ENCODE measurements around the gene SPOCD1.

SPOCD1 gene

DNA sequence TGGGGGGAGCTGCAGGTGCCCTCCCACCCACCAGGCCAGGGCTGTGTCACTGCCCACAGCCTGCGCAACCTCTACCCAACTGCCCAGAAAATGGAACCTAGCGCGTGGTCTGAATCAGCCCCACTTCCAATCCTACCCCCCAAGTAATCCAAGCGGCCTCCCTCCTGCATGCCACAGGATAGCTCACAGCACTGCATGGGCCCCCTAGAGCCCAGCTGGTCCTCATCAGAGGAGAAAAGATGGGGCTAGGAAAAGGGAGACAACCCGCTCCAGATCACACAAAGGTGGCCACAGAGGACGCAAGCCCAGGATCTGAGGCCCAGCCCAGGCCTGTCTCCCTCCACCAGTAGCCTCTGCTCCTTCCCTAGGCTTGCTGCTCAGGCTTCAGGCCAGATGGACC is 57.8 kb downstream of the SPOCD1 start:
- H3K4me3 ChIP-seq (ENCODE audit: low read length) = no peak overlapping the region
- TF ChIP-seq, protein P1, sequence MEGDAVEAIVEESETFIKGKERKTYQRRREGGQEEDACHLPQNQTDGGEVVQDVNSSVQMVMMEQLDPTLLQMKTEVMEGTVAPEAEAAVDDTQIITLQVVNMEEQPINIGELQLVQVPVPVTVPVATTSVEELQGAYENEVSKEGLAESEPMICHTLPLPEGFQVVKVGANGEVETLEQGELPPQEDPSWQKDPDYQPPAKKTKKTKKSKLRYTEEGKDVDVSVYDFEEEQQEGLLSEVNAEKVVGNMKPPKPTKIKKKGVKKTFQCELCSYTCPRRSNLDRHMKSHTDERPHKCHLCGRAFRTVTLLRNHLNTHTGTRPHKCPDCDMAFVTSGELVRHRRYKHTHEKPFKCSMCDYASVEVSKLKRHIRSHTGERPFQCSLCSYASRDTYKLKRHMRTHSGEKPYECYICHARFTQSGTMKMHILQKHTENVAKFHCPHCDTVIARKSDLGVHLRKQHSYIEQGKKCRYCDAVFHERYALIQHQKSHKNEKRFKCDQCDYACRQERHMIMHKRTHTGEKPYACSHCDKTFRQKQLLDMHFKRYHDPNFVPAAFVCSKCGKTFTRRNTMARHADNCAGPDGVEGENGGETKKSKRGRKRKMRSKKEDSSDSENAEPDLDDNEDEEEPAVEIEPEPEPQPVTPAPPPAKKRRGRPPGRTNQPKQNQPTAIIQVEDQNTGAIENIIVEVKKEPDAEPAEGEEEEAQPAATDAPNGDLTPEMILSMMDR (IDR thresholded peaks at IDR 0.05; ENCODE audit: insufficient read depth, low read depth, low read length, missing control alignments) = no peak
- DNase-seq (ENCODE audit: low read depth) = no peak

DNA sequence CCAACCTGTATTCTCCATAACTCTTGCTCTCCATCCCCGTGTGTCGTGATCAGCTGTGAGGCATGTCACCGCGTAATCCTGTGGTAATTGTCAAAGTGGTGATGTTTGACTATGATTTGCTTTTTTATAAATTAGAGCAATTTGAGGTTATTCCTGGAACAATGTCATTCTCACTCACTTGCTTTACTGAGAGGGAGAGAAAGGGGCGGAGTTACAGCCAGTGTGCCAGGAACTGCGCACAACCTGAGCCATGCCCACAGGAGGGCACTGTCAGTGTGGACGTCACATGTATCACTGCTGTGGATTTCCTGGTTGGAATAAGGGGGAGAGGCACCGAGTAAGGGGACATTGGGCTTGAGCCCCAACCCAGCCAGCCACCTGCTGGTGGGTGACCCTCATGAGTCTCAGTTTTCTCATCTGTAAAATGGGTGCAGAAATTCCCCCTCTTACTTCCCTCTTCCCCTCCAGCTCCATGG is 58.6 kb downstream of the SPOCD1 start:
- H3K4me3 ChIP-seq (ENCODE audit: low read length) = no peak overlapping the region
- TF ChIP-seq, protein P1 (IDR thresholded peaks at IDR 0.05; ENCODE audit: insufficient read depth, low read depth, low read length, missing control alignments) = no peak

DNA sequence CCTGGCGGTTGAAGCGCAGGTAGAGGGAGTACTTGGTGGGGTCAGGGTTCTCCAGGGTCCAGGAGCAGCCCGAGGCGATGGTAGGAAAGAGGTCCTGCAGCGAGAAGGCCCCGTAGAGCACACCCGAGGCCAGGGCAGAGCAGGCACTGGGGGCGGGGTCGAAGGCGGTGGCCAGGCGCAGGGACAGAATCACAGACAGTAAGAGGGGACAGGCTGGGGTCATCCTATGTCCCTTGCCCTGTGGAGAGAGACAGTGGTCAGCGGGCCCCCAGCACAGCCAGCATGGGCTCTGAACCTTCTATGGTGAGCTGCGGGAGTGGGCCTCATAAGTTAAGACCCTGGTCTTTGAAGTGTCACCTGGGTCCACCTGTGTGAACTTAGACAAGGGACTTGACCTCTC is 59.2 kb downstream of the SPOCD1 start:
- no peak for DNase-seq (ENCODE audit: low read depth)
- TF ChIP-seq, protein P1 (IDR thresholded peaks at IDR 0.05; ENCODE audit: insufficient read depth, low read depth, low read length, missing control alignments) = no peak
- no peak overlapping the region for H3K4me3 ChIP-seq (ENCODE audit: low read length)

More for the DNA sequence above, 58.6 kb downstream of the SPOCD1 start:
- DNase-seq (ENCODE audit: low read depth) = no peak

DNA sequence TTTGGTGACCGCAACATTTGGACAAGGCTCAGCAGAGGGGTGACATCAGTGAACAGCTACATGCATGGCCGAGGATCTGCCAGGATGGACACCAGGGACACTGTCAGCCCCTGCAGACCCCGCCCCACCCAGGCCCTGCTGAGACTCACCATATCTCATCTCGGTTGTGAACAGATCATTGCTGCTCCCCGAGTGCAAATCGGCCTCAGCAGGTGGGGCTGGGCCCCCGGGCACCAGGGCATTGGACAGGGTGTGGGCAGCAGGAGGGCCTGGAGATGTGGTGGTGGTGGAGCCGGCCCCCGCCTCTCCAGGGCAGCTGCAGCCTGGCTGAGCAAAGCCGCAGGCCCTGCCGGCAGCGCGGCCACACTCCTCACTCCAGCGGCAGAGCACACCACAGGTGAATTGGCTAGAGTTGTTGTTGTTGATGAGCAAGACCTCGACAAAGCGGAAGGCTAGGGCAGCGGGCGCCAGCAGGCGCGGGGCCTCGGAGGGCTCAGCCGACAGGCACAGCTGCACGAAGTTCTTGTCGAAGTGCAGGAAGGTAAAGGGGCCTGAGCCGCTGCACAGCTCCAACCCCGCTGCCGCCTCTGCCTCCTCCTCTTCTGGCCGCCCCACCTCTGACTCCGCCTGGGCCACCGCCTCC is 59.9 kb downstream of the SPOCD1 start:
- DNase-seq (ENCODE audit: low read depth) = no peak
- TF ChIP-seq, protein P1 (IDR thresholded peaks at IDR 0.05; ENCODE audit: insufficient read depth, low read depth, low read length, missing control alignments) = no peak
- no peak overlapping the region for H3K4me3 ChIP-seq (ENCODE audit: low read length)

DNA sequence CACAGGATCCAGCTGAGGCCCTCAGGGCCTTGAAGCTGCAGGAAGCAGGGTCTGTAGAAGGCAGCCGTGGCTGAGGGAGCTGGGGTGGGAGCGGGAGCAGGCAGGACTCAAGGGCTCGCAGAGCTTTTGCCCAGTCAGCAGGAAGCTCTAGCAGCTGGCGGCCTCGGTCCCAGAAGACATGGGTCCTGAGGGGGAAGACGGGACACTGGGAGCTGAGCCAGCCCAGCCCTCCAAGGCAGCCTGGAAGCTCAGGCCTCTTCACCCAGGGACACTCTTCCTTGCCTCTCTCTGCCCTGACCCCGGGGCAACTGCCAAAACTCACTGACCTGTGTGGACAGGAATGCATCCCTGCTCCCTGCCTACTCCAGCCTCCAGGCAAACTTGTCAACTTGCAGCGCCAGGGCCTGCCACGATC is 60.6 kb downstream of the SPOCD1 start:
- peak; percentile 51 for DNase-seq (ENCODE audit: low read depth)
- H3K4me3 ChIP-seq (ENCODE audit: low read length) = no peak overlapping the region
- TF ChIP-seq, protein P1 (IDR thresholded peaks at IDR 0.05; ENCODE audit: insufficient read depth, low read depth, low read length, missing control alignments) = no peak

DNA sequence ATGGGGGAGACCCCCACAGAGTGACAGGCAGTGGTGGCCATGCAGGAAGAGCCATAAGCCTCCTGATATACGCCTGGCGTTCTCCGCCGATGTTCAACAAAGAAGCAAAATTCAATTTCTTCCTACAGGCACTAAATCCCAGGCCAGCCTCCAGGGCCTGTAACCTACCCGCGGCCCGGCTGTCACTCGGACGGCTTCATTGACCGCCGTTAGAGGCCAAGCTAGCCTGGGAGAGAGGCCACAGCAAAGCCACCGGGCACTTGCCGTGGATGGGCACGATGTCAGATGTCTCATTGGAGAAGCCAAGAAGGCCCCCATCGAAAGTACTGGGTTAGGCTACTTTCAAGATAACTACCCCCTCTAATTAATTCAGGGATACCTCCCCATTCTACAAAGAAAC is 61.4 kb downstream of the SPOCD1 start:
- TF ChIP-seq, protein P1 (IDR thresholded peaks at IDR 0.05; ENCODE audit: insufficient read depth, low read depth, low read length, missing control alignments) = no peak
- H3K4me3 ChIP-seq (ENCODE audit: low read length) = no peak overlapping the region
- DNase-seq (ENCODE audit: low read depth) = no peak

Measured in epithelial cell of esophagus (primary cell).